ENCODE results near the gene APOO.

GRCh38 chrX:23919706-23920320, 12.1 kb upstream of the APOO start:
- no peak for TF ChIP-seq CTCF (IDR thresholded peaks at IDR 0.05)
- TF ChIP-seq POLR2A (IDR thresholded peaks at IDR 0.05) = no peak

Data from uterus (tissue), 2 donors.